OCI-M1 (cell line): ENCODE results near the gene ZBTB5.
"Not testable (repeated sequence)": the region's sequence is repeated elsewhere in the genome, so short reads cannot be mapped to it uniquely, and the experiment has no call there.

Source experiments
- DNase-seq: peaks from one replicate; lab custom pipeline; 2025; lab: John Stamatoyannopoulos, UW

ZBTB5 gene

GRCh38 chr9:37405350-37405749, 59.9 kb downstream of the ZBTB5 start:
- DNase-seq = no peak

GRCh38 chr9:37404590-37404989, 60.7 kb downstream of the ZBTB5 start:
- DNase-seq = no peak

DNA sequence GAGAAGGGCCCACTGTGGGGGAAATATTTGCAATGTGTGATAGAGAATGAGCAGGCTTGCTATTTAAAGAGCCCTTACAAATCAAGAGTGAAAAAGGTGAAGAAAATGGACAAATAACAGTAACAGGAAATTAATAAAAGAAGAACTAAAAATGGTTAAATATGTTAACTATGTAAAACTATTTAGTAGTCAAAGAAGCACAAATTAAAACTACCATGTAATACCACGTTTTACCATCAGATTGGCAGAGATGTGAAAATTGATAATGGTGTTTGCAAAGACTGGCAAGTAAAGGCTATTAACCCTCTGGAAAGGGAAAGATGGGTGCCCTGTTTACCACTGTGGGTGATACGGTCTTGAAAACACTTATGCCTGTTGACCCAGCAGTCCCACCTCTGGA, 65.9 kb downstream of the ZBTB5 start:
- no peak for DNase-seq

GRCh38 chr9:37398464-37399025, 66.7 kb downstream of the ZBTB5 start:
- no peak for DNase-seq

DNA sequence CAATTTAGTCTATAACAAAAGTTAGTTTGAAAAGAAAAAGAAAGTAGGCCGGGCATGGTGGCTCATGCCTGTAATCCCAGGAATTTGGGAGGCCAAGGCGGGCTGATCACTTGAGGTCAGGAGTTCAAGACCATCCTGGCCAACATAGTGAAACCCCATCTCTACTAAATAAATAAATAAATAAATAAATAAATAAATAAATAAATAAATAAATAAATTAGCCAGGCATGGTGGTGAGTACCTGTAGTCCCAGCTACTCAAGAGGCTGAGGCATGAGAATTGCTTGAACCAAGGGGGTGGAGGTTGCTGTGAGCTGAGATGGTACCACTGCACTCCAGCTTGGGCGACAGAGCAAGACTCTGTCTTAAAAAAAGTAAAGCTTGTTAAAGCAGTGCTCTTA, 67.3 kb downstream of the ZBTB5 start:
- not testable (repeated sequence) for DNase-seq

DNA sequence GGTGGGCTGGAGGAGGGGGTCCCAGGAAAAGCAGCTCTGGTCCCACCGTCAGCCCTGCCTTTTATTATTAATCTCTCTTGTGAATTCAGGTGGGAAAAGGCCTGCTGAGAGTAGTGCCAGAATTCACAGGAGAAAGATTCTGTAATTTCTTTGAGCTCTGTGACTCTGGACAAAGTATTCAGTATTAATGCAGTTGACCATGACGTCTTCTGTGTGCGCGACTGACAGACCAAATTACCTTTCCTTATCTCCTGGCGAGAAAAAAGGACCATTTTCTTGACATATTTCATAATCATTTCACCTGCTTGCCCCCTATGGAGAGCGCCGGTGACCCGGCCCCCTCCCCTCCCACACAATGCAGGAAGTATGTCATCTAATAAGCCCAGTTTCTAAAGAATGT, 69.6 kb downstream of the ZBTB5 start:
- DNase-seq = no peak

- no peak for DNase-seq
These were observed 70.0 kb downstream of the ZBTB5 start for GRCh38 chr9:37395229-37395628.

GRCh38 chr9:37392272-37392671, 73.0 kb downstream of the ZBTB5 start:
- DNase-seq = peak; percentile 10

- peak; percentile 73 for DNase-seq
These were observed 74.5 kb downstream of the ZBTB5 start for GRCh38 chr9:37390759-37391158.
